Measurements from ENCODE around the gene EEF1A1.
A peak's percentile ranks its signal among the peaks of the same experiment; 100 is the strongest.

The EEF1A1 gene

GRCh38 chr6:73505142-73505541, 15.7 kb downstream of the EEF1A1 start:
- DNase-seq (ENCODE audit: low spot score), result no peak

GRCh38 chr6:73504160-73504559, 16.7 kb downstream of the EEF1A1 start:
- no peak for DNase-seq (ENCODE audit: low spot score)

GRCh38 chr6:73503027-73503772, 17.6 kb downstream of the EEF1A1 start:
- DNase-seq (ENCODE audit: low spot score), result no peak

GRCh38 chr6:73497915-73498314, 22.9 kb downstream of the EEF1A1 start:
- no peak for DNase-seq (ENCODE audit: low spot score)

GRCh38 chr6:73491377-73491776, 29.5 kb downstream of the EEF1A1 start:
- DNase-seq (ENCODE audit: low spot score), result no peak

- no peak for DNase-seq (ENCODE audit: low spot score)
Observed at GRCh38 chr6:73487473-73487872, 33.4 kb downstream of the EEF1A1 start.

GRCh38 chr6:73484438-73484837, 36.4 kb downstream of the EEF1A1 start:
- no peak for DNase-seq (ENCODE audit: low spot score)

- no peak for DNase-seq (ENCODE audit: low spot score)
Observed at GRCh38 chr6:73481969-73482368, 38.9 kb downstream of the EEF1A1 start.

- no peak for DNase-seq (ENCODE audit: low spot score)
Observed at GRCh38 chr6:73477407-73477806, 43.4 kb downstream of the EEF1A1 start.

- peak; percentile 38 for DNase-seq (ENCODE audit: low spot score)
Observed at GRCh38 chr6:73476723-73477122, 44.1 kb downstream of the EEF1A1 start.

GRCh38 chr6:73471686-73472290, 49.0 kb downstream of the EEF1A1 start:
- DNase-seq (ENCODE audit: low spot score), result no peak

Data from activated CD4-positive, alpha-beta T cell treated with anti-CD3 and anti-CD28 coated beads, Interleukin-2, Interleukin-4, amounts not matched to agents 100 ng/mL and 50 ng/mL, durations not matched to agents 16 hours and 8 hours (primary cell).